OCI-LY3 (cell line): ENCODE data around the gene GYPE.
"Not testable (repeated sequence)": the region's sequence is repeated elsewhere in the genome, so short reads cannot be mapped to it uniquely, and the experiment has no call there.

ENCODE experiments used
- H2AFZ ChIP-seq: fragments of 200-600, 300-600 bp; shearing (Covaris generic); 2 replicates; pipeline ENCODE4 v1.6.0; 2014; ENCODE audit warnings: antibody characterized with exemption, low read depth, low read length
- H3K27ac ChIP-seq: fragments of 200-600, 300-600 bp; sonication (generic); 2 replicates; pipeline ENCODE4 v1.5.1; 2014; ENCODE audit warnings: mild to moderate bottlenecking, low read length, moderate library complexity, mixed read lengths
- H3K27me3 ChIP-seq: fragments of 200-600, 300-600 bp; sonication (generic); 2 replicates; pipeline ENCODE4 v1.6.1; 2014; ENCODE audit warnings: low read depth, low read length, mixed read lengths
- H3K36me3 ChIP-seq: fragments of 200-600, 300-600 bp; sonication (generic); replicated peaks from 2 replicates; pipeline ENCODE3; 2014; ENCODE audit warnings: low read depth, low read length, mixed read lengths
- H3K4me1 ChIP-seq: fragments of 300-600, 200-600 bp; sonication (generic); 2 replicates; pipeline ENCODE4 v1.6.1; 2014; ENCODE audit warnings: low read length, mixed read lengths
- H3K4me2 ChIP-seq: fragments of 200-600, 300-600 bp; sonication (generic); 2 replicates; pipeline ENCODE4 v1.6.1; 2014; ENCODE audit warnings: low read length, mixed read lengths
- H3K4me3 ChIP-seq: fragments of 300-600, 200-600 bp; sonication (generic); 2 replicates; pipeline ENCODE4 v1.5.1; 2014; ENCODE audit warnings: antibody characterized with exemption, mild to moderate bottlenecking, low read length, moderate library complexity
- H3K79me2 ChIP-seq: fragments of 300-600, 200-600 bp; shearing (Covaris generic); 2 replicates; pipeline ENCODE4 v1.6.1; 2014; ENCODE audit warnings: mild to moderate bottlenecking, low read length, mixed read lengths
- H3K9ac ChIP-seq: fragments of 300-600, 200-600 bp; shearing (Covaris generic); 2 replicates; pipeline ENCODE4 v1.6.0; 2014; ENCODE audit warnings: mild to moderate bottlenecking, low read length, moderate library complexity
- H3K9me3 ChIP-seq: fragments of 200-600, 300-600 bp; shearing (Covaris generic); 2 replicates; pipeline ENCODE4 v1.6.1; 2014; ENCODE audit warnings: low read length, mixed read lengths; ENCODE audit not compliant: insufficient read depth
- H4K20me1 ChIP-seq: fragments of 200-600, 300-600 bp; sonication (generic); 2 replicates; pipeline ENCODE4 v1.6.1; 2016; ENCODE audit warnings: low read length, mixed read lengths; ENCODE audit not compliant: insufficient read depth
- EZH2phosphoT487 ChIP-seq: fragments of 200-600 bp; shearing (Covaris generic); IDR thresholded peaks from 2 replicates; pipeline ENCODE4 v1.6.1; 2018; ENCODE audit warnings: antibody characterized with exemption, mixed run types, low read depth
- TF ChIP-seq, protein P1 (sequence below): fragments of 200-600, 300-600 bp; sonication (generic); IDR thresholded peaks from 2 replicates; pipeline ENCODE4 v1.5.1; 2014; ENCODE audit warnings: antibody characterized with exemption, low read length, low read depth

Gene GYPE

DNA sequence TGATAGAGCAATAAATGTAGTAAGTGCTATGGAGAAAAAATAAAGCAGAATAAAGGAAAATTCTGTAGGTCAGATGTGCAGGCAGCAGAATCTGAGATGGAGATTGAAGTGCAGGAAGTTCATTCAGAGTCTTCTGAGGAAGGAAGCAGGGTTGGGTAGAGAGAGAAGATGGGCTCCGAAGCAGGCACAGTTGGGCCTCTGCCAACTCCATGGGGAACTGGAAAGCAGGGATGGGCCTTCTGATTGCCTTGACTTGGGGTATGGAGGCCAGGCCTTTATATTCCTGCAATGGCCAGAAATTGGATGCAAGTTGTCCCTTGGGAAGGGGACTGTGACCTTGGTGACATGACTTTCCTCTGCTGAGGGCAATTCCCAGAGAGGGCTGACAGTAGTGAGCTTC lies 42.6 kb downstream of the GYPE start:
- not testable (repeated sequence) for H3K36me3 ChIP-seq, H4K20me1 ChIP-seq, H3K9ac ChIP-seq, H3K9me3 ChIP-seq, H3K4me3 ChIP-seq, H3K27me3 ChIP-seq, H2AFZ ChIP-seq, H3K27ac ChIP-seq, H3K79me2 ChIP-seq, H3K4me1 ChIP-seq, H3K4me2 ChIP-seq

DNA sequence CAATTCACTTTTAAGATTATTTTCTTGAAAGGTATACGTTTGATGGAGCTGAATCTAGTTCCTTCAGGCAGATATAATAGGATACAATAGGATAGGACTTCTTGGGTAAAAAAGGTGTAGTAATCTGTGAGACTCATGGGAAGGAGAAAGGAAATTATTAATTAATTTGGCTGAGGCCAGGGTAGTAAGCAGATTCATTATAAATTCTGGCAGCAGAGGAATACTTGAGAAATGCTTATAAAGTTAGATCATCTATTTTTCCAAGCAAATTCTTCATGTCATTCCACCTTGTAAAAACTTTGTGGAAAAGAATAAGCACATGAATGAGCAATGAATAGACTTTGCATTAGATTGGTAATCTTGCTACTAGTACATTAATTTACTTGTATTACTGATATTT lies 46.9 kb downstream of the GYPE start:
- TF ChIP-seq EZH2phosphoT487: no peak
- TF ChIP-seq, protein P1, sequence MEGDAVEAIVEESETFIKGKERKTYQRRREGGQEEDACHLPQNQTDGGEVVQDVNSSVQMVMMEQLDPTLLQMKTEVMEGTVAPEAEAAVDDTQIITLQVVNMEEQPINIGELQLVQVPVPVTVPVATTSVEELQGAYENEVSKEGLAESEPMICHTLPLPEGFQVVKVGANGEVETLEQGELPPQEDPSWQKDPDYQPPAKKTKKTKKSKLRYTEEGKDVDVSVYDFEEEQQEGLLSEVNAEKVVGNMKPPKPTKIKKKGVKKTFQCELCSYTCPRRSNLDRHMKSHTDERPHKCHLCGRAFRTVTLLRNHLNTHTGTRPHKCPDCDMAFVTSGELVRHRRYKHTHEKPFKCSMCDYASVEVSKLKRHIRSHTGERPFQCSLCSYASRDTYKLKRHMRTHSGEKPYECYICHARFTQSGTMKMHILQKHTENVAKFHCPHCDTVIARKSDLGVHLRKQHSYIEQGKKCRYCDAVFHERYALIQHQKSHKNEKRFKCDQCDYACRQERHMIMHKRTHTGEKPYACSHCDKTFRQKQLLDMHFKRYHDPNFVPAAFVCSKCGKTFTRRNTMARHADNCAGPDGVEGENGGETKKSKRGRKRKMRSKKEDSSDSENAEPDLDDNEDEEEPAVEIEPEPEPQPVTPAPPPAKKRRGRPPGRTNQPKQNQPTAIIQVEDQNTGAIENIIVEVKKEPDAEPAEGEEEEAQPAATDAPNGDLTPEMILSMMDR: no peak
- Histone ChIP-seq H3K9ac (no peak overlapping the region), H3K27ac (no peak overlapping the region), H4K20me1 (no peaks in the 10 kb centered on the region), H3K4me1 (no peaks in the 10 kb centered on the region), H3K4me3 (no peak overlapping the region), H3K27me3 (no peaks in the 10 kb centered on the region), H3K9me3 (no peaks in the 10 kb centered on the region), H3K4me2 (no peak overlapping the region), H3K79me2 (no peaks in the 10 kb centered on the region), H3K36me3 (no peaks in the 10 kb centered on the region), H2AFZ (no peak overlapping the region)

DNA sequence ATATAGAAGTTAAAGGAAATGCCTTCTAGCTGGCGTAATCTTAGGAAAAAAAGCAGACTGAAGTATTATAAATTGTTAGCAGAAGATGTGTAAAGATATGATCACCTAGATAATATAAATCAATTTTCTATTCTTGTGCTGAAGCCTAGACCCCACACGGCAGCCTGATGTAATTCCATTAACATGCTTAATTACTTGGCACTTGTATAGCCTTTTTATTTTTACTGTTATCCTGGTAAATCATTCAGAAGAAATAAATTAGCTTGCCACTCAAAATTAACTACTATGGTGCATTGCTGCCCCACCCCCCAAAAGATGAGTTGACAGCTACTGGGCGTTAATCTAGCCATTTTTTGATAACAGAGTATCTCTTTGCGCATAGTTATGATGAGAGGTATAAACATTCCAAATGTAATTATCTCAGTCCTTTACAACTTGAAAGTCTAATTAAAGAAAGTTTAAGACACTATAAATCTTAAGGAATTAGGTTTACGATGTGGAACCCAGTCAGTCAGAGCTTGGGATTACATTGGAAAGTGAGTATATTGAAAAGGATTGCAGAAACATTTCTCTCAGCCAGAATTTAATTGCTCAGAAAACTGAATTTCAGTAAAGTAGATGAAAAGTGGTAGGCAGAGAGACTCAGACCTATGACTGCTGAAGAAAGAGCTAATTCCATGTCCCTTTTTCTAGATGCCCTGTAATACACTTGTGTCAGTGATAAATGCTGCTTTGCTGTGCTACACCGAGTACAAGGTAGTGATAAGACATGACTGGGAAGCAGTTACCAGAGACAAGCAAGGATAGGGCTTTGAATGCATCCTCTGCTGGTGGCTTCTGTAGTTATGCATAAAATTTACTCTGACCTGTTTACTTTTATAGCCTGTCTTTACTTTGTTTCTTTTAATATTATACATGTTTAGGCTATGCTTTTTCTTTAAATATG lies 47.7 kb downstream of the GYPE start:
- not testable (repeated sequence) for H3K9me3 ChIP-seq, H3K27ac ChIP-seq, H2AFZ ChIP-seq, H3K9ac ChIP-seq, H3K4me1 ChIP-seq, H3K4me2 ChIP-seq, H3K79me2 ChIP-seq, H3K4me3 ChIP-seq, H3K27me3 ChIP-seq, H4K20me1 ChIP-seq, H3K36me3 ChIP-seq

DNA sequence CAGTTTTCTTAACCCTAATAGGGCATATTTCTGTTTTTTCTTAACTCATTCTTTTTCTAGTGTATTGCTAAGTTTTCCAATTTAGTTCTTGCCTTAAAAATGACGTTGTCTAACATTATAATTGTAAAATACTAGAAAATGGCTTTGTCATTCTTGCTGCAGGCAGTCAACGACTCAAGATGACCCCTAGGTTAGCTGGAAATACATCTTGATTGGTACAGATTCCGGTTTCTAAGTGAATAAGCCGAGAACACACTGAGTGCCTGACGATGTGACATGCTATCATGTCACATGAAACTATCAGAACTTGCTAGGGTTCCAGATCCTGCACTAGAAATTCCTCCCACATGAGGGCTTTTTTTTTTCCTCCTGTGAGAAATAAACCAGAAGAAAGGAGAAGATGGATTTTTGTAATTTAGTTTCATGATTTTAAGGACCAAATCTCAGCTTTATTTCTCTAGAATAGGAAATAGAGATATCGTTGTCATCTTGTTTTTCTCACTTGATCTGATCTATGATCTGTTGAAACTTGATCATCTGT lies 49.3 kb downstream of the GYPE start:
- not testable (repeated sequence) for H2AFZ ChIP-seq, H3K4me3 ChIP-seq, H4K20me1 ChIP-seq, H3K36me3 ChIP-seq, H3K9ac ChIP-seq, H3K27ac ChIP-seq, H3K79me2 ChIP-seq, H3K27me3 ChIP-seq, H3K4me1 ChIP-seq, H3K4me2 ChIP-seq, H3K9me3 ChIP-seq

DNA sequence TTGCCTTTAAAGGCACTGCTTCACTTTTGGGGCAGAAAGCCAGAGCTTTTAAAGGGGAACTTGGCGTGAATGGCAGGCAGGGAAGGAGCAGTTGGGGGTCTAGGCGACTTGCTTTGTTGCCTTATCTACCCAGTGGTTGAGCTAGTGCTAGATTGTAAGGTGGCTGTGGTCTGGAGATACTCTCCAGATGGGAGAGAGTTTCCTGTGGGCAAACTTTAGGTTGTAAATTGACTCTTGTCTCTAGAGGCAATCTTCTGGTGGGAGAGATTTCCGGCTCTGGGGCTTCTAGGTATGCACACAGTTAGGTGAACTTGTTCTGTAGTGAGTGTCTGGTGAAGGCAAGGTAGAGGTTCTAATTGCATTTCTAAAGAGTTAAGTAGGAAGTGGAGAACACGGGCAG lies 50.7 kb downstream of the GYPE start:
- H3K4me1 ChIP-seq, H3K4me3 ChIP-seq, H2AFZ ChIP-seq, H3K9ac ChIP-seq, H3K36me3 ChIP-seq, H3K79me2 ChIP-seq, H3K9me3 ChIP-seq, H3K4me2 ChIP-seq, H3K27me3 ChIP-seq, H4K20me1 ChIP-seq, H3K27ac ChIP-seq: not testable (repeated sequence)

DNA sequence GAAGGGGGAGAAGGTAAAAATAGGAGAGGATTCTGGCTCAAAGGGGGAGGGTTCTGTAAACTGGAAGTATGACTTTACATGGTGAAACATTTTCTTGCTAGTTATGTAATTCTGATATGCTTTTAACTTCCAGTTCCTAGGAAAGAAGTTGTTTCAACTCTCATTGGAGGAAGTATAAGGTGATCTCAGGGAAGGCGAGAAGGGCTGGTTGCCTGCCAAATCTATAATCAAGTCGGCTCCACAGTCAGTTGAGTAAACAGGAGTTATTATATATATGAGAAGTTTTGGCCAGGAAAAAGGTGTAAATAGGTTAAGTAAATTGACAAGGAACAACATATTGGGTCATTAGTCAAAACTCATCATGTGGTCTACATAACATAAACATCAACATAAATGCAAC lies 56.1 kb downstream of the GYPE start:
- H2AFZ ChIP-seq, H3K4me1 ChIP-seq, H3K9ac ChIP-seq, H3K4me3 ChIP-seq, H3K27ac ChIP-seq, H3K79me2 ChIP-seq, H3K4me2 ChIP-seq, H3K36me3 ChIP-seq, H3K27me3 ChIP-seq, H3K9me3 ChIP-seq, H4K20me1 ChIP-seq: not testable (repeated sequence)

DNA sequence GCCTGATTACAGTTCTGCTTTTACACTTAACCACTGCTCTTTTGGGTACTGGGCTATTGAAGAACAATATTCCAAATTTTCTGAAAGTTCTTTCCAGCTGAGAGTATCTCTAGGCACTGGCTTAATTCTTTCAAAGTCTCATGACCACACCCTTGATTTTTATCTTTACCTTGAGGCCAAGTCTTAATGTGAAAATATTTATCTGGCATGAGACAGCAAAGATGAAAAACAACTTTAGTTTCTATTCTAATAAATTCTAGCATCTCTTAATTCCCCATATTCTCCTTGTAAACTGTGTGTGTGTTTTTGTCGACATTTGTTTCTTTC lies 61.9 kb downstream of the GYPE start:
- not testable (repeated sequence) for H3K36me3 ChIP-seq, H3K27ac ChIP-seq, H4K20me1 ChIP-seq, H3K27me3 ChIP-seq, H3K79me2 ChIP-seq, H3K9ac ChIP-seq, H3K4me2 ChIP-seq, H3K4me1 ChIP-seq, H3K9me3 ChIP-seq, H2AFZ ChIP-seq, H3K4me3 ChIP-seq

DNA sequence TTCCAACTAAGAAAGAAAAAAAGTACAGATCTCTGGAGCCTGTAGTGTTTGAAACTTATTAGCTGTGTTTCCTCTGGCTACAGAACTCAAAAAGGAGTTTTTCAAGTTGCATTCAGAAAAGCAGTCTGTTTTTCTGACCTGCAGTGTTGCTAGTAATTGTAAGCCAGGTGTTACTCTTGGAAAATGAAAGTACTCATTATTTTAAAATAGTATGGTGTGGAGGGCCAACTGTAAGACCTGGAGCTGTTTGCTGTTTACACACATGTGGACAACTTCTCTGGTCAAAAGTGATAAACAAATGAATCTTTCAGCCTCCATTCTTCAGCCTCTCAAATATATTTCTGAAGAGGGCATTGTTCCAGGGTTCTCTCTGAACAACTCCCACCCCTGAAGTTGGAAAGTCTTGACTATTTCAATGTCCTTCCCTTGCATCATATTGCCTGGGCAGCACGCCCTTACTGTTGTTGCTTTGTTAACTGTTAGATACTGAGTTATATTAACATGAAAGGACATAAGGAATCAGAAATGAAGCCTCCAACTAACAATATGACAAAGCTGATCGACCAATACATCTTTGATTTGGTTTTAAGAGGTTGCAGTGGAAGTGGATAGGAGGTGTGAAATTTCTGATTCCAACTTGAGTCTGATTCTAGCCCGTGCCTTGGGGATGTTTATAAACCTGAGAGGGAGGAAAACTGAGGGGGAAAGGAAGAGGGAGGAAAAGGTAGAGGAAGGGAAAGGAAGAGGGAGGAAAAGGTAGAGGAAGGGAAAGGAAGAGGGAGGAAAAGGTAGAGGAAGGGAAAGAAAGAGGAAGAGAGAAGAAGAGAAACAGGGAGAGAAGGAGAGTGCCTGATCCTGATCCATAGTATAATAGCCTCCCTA lies 62.5 kb downstream of the GYPE start:
- H3K4me1 ChIP-seq, H4K20me1 ChIP-seq, H3K4me3 ChIP-seq, H3K79me2 ChIP-seq, H3K9ac ChIP-seq, H3K4me2 ChIP-seq, H3K36me3 ChIP-seq, H3K9me3 ChIP-seq, H2AFZ ChIP-seq, H3K27me3 ChIP-seq, H3K27ac ChIP-seq: not testable (repeated sequence)
